Adrenal gland (tissue), 19 donors: ENCODE data around the gene OXSR1. TPM values are rescaled to one million over a fixed set of nuclear protein-coding genes. Genes with fewer than 3 reads are reported as not detected.

Experiments used
- DNase-seq, 7 donors: peaks; one replicate each; pipeline ENCODE4 v3.0.0-alpha.2; 2019 to 2020
- H3K27ac ChIP-seq, 5 donors: fragments of 200-600 bp; sonication (generic) in 4 of 5; 1 replicate in 3 of 5; 2 replicates in 2 of 5; pipeline versions ENCODE4 v1.5.1 to v1.8.0; 2016 to 2020; ENCODE audit warnings: mild to moderate bottlenecking in 1 of 5
- H3K27me3 ChIP-seq: fragments of 200-600 bp; 2 replicates; pipeline ENCODE4 v1.8.0; 2021
- H3K36me3 ChIP-seq, 2 donors: fragments of 200-600 bp; replicated peaks in 1 of 2; 1 replicate in 1 of 2; 2 replicates in 1 of 2; pipeline versions ENCODE4 v1.5.1 to v1.8.0; 2018 to 2022
- H3K4me1 ChIP-seq, 2 donors: fragments of 200-600 bp; replicated peaks in 1 of 2; 1 replicate in 1 of 2; 2 replicates in 1 of 2; pipeline versions ENCODE4 v1.5.1 to v1.8.0; 2018 to 2021
- H3K4me3 ChIP-seq, 4 donors: fragments of 200-600 bp; sonication (generic) in 3 of 4; one replicate each; pipeline ENCODE4 v1.5.1; 2016 to 2018
- H3K9me3 ChIP-seq, 3 donors: fragments of 200-600 bp; sonication (generic) in 1 of 3; replicated peaks in 1 of 3; 1 replicate in 2 of 3; 2 replicates in 1 of 3; pipeline versions ENCODE4 v1.5.1 to v1.8.0; 2016 to 2021
- POLR2A ChIP-seq, 2 donors: fragments of 450-650 bp; IDR thresholded peaks; one replicate each; pipeline ENCODE4 v1.6.1; 2017; ENCODE audit warnings: antibody characterized with exemption in 2 of 2, mild to moderate bottlenecking in 2 of 2, moderate library complexity in 1 of 2
- WGBS, 4 donors: extraction: QIAGEN DNeasy Blood & Tissue Kit in 2 of 4; methylation state at CpG; one replicate each; pipeline versions ENCODE4 v1.1.5 to v1.1.7; 2013 to 2017; 5-methylcytosine and 5-hydroxymethylcytosine counted together
- intact Hi-C, 2 donors: fragments of 100-400 bp; cut with DNase I; formaldehyde crosslinking; loops; one replicate each; pipeline versions ENCODE4 v1.14.1 to v1.15.0; 2022 to 2023
- long read RNA-seq, 10 donors: library from polyadenylated mRNA in 3 of 10; unstranded in 2 of 10; stranded (forward) in 1 of 10; transcript quantifications; one replicate each; pipeline ENCODE4 v2.0.0 and lab custom pipeline, GENCODE V29; 2021 to 2026
- polyA plus RNA-seq, 3 donors: library from polyadenylated mRNA; stranded (reverse); fragments of 200-250 nt in 2 of 3; fragments of 350-450 nt in 1 of 3; fragmentation: Illumina TruSeq in 1 of 3; extraction: RNeasy Lipid Tissue Mini Kit (QIAGEN cat#74804) in 1 of 3; gene quantifications; one replicate each; pipeline ENCODE4 v1.2.3, GENCODE V29; 2013 to 2014
- total RNA-seq, 9 donors: library from RNA; depleted of rRNA in 4 of 9; stranded (reverse); fragments of >200 nt in 4 of 9; fragments of 120-200 nt in 1 of 9; fragmentation: NEBNext Ultra II Directional in 1 of 9; extraction: Animal tissue kit (Norgen Biotek cat#: 25700) in 1 of 9; gene quantifications; one replicate each; pipeline versions ENCODE4 v1.1.0 to v1.2.4, GENCODE V29; 2013 to 2023
- TF ChIP-seq, protein P1 (sequence below), 6 experiments: fragments of 450-650 bp in 4 of 6; fragments of 200-600 bp in 2 of 6; sonication (generic) in 1 of 6; IDR thresholded peaks; 1 replicate in 5 of 6; 2 replicates in 1 of 6; pipeline versions ENCODE4 v1.5.1 to v1.8.0; 2016 to 2021; ENCODE audit warnings: antibody characterized with exemption in 6 of 6, mild to moderate bottlenecking in 2 of 6, moderate library complexity in 1 of 6
- donor health status: healthy with polysubstance abuse.
- donor health status: Bipolar disorder and iron deficiency.
- donor health status: DM: yes; HTN: yes; CAD: no.
- donor health status: DM: no; HTN: no; CAD: no.
- donor health status: DM: no; HTN: no; CAD: no.
- donor health status: DM: yes; HTN: yes; CAD: no.

OXSR1 gene
- total RNA-seq (10 to 100 TPM; 23.9 to 47.5 (median 29.4) TPM), polyA plus RNA-seq (10 to 100 TPM; 14.8 to 38.9 (median 19.1) TPM)
- long read RNA-seq, donor 1, full-length matches to known transcripts = 7 of 15 reads
- long read RNA-seq, donor 1, partial matches to known transcripts = 8 of 15 reads
- long read RNA-seq, donor 1, other reads (novel, unspliced or antisense) = 0 of 15 reads
- long read RNA-seq, donor 2, full-length matches to known transcripts = 2 of 2 reads
- long read RNA-seq, donor 2, partial matches to known transcripts = 0 of 2 reads
- long read RNA-seq, donor 2, other reads (novel, unspliced or antisense) = 0 of 2 reads
- long read RNA-seq, donor 3, full-length matches to known transcripts = 1 of 6 reads
- long read RNA-seq, donor 3, partial matches to known transcripts = 5 of 6 reads
- long read RNA-seq, donor 3, other reads (novel, unspliced or antisense) = 0 of 6 reads
- long read RNA-seq, donor 4, partial matches to known transcripts = 4 of 4 reads
- long read RNA-seq, donor 4, other reads (novel, unspliced or antisense) = 0 of 4 reads
- long read RNA-seq, donor 5, full-length matches to known transcripts = 42 of 58 reads
- long read RNA-seq, donor 5, partial matches to known transcripts = 15 of 58 reads
- long read RNA-seq, donor 5, other reads (novel, unspliced or antisense) = 1 of 58 reads
- long read RNA-seq, donor 6 = 0 reads
- long read RNA-seq, donor 7 = 0 reads
- long read RNA-seq, donor 8, full-length matches to known transcripts = 5 of 60 reads
- long read RNA-seq, donor 8, partial matches to known transcripts = 55 of 60 reads
- long read RNA-seq, donor 8, other reads (novel, unspliced or antisense) = 0 of 60 reads
- long read RNA-seq, donor 9, full-length matches to known transcripts = 3 of 3 reads
- long read RNA-seq, donor 9, partial matches to known transcripts = 0 of 3 reads
- long read RNA-seq, donor 9, other reads (novel, unspliced or antisense) = 0 of 3 reads
- long read RNA-seq, donor 10, full-length matches to known transcripts = 7 of 7 reads
- long read RNA-seq, donor 10, partial matches to known transcripts = 0 of 7 reads
- long read RNA-seq, donor 10, other reads (novel, unspliced or antisense) = 0 of 7 reads

DNA sequence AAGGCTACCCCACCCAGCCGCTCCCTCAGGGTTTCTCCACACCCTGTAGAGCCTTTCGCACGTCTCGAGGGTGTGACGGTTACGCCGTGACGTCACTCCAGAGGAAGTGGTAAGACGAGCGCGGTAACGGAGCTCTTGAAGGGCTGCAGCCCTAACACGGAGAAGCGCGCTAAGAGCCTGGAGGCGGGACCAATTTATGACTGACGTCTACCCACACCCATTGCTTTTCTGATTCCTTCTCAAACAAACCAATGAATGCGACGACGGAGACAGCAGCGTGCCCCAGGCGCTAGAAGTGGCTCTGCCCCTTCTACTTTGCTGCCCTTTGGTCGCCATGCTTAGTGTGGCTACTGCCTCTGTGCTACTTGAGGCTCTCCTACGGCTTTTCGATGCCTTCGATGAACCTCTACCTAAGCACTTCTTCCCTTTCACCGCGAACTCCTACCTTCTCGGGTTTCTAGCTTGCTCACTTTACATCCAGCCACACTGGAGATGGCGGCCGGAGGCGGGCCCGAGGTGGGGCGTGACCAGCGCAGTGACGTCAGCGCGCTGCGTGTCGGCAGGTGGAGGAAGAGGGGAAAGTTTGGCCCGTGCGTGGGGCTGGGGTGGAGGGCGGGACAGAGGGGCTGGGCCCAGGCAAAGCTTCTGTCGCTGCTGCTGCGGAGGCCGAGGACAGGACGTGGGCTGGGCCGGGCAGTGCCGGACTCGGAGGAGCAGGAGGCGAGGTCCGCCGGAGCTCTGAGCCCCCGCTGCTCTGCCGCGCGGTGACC, at the start of gene OXSR1:
OXSR1 (plus strand) TSS at position 586 of the 770 bp plus-strand sequence. CDS start 340 bp downstream, outside the sequence.
- DNase-seq = peak; percentile 99 to 100 (median 100)
- TF ChIP-seq, protein P1, sequence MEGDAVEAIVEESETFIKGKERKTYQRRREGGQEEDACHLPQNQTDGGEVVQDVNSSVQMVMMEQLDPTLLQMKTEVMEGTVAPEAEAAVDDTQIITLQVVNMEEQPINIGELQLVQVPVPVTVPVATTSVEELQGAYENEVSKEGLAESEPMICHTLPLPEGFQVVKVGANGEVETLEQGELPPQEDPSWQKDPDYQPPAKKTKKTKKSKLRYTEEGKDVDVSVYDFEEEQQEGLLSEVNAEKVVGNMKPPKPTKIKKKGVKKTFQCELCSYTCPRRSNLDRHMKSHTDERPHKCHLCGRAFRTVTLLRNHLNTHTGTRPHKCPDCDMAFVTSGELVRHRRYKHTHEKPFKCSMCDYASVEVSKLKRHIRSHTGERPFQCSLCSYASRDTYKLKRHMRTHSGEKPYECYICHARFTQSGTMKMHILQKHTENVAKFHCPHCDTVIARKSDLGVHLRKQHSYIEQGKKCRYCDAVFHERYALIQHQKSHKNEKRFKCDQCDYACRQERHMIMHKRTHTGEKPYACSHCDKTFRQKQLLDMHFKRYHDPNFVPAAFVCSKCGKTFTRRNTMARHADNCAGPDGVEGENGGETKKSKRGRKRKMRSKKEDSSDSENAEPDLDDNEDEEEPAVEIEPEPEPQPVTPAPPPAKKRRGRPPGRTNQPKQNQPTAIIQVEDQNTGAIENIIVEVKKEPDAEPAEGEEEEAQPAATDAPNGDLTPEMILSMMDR (IDR thresholded peaks at IDR 0.05) = no peak
- peak; percentile 89 to 93 for TF ChIP-seq POLR2A (IDR thresholded peaks at IDR 0.05)
- 0 to 1% (median 0%) methylated on average over 19 to 57 of the region's 57 CpGs for whole genome bisulfite sequencing, 4 donors
- peaks cover 10 to 38% of the 10 kb centered on the region in 2 donors for H3K4me1 ChIP-seq
- peak within 1 kb of the TSS; percentile 83 to 99 (median 96) for H3K27ac ChIP-seq
- intact Hi-C loops = no loop called here
- H3K27me3 ChIP-seq = no peaks in the 10 kb centered on the region
- H3K36me3 ChIP-seq = no peaks in the 10 kb centered on the region
- H3K4me3 ChIP-seq = peak within 1 kb of the TSS; percentile 51 to 99 (median 74)
- H3K9me3 ChIP-seq = no peaks in the 10 kb centered on the region

DNA sequence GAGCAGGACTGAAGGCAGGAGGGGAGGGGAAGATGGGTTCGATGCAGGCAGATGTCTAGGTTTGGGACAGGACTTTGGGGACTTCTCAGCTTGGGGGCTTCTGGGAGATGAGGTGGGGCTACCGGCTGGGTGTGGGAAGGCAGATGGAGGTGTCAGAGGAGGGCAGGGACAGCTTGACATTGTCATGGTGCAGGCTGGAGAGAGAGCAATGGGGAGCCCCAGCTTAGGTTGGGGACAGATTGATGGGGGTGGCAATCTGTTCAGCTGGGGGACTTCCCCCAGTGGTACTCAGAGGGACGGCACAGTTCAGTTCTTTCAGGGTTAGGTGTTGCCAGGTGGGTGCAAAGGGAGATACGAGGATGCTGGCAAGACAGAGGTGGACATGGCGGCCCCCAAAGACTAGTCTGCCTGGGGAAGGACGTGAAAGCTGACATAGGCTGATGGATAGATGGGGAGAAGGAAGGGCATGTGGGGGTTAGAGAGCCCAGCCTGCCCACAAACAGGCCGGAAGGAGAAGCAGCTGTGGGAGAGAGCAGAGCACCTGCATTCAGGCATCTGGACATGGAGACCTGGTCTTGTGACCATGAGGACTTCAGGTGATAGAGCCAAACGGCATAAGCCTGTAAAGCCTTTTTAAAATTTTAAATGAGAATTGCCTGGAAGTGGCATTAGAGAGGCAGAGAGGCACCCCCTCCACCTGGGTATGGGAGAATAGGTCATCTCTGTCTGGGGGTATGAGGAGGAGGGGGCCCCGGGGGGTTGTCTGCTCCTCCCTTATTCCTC, 49.5 kb upstream of the OXSR1 start:
- Histone ChIP-seq H3K27ac (no peak overlapping the region), H3K27me3 (no peaks in the 10 kb centered on the region), H3K36me3 (peaks cover 0 to 10% of the 10 kb centered on the region in 2 donors), H3K9me3 (no peaks in the 10 kb centered on the region), H3K4me1 (no peaks in the 10 kb centered on the region), H3K4me3 (no peak overlapping the region)
- 61 to 71% (median 69%) methylated on average over 8 to 9 of the region's 9 CpGs for WGBS, 4 donors
- TF ChIP-seq, protein P1 (IDR thresholded peaks at IDR 0.05) = no peak
- intact Hi-C loops = loop anchor here in 1 of 2 donors (10.0 kb wide), 2 partner anchors 111 to 359 kb away; no protein-coding TSS in a partner anchor
- peak in 4 of 7 donors; percentile 3 to 42 (median 16) for DNase-seq

DNA sequence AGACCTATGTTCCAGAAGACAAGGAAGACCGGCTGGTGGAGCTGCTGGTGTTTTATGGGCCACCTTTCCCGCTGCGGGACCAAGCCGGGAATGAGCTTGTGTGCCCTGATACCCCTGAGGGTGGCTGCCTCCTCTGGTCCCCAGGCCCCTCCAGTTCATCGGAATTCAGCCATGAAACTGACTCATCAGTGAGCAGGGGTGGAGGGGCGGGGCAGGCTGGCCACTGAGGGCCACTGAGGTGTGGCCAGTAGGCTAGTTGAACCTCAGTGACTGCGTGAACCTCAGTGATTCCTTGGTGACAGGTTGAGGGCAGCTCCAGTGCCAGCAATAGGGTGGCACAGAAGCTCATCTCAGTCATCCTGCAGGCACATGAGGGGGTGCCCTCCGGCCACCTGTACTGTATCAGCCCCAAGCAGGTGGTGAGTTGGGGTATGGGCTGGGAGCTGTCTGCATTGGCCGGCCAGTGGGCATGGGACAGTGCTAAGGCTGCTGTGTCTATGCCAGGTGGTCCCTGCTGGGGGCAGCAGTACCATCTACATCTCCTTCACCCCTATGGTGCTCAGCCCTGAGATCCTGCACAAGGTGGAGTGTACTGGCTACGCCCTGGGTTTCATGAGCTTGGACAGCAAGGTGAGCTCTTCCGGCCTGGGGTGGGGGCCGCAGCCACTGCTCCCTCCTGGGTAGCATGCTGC, 48.7 kb upstream of the OXSR1 start:
- Histone ChIP-seq H3K36me3 (peaks cover 0 to 18% of the 10 kb centered on the region in 2 donors), H3K27me3 (no peaks in the 10 kb centered on the region), H3K4me1 (no peaks in the 10 kb centered on the region), H3K4me3 (no peak overlapping the region), H3K27ac (no peak overlapping the region), H3K9me3 (no peaks in the 10 kb centered on the region)
- TF ChIP-seq POLR2A (IDR thresholded peaks at IDR 0.05) = no peak
- TF ChIP-seq, protein P1 (IDR thresholded peaks at IDR 0.05) = no peak
- 82 to 100% (median 84%) methylated on average over 3 to 12 of the region's 12 CpGs for WGBS, 4 donors
- intact Hi-C loops = loop anchor here in 1 of 2 donors (10.0 kb wide), 2 partner anchors 112 to 358 kb away; no protein-coding TSS in a partner anchor
- DNase-seq = peak in 2 of 7 donors; percentile 21 to 45
